ENCODE data around the gene MOB3A.

Gene MOB3A

GRCh38 chr19:2072757-2073551 is 23.2 kb downstream of the MOB3A start:
- no peaks in the 10 kb centered on the region for H3K27me3 ChIP-seq (replicated peaks; ENCODE audit: control insufficient read depth, insufficient read depth, low read length, poor library complexity, severe bottlenecking)
- H3K4me3 ChIP-seq (ENCODE audit: insufficient read depth, low read depth, low read length, poor library complexity, severe bottlenecking), result no peak overlapping the region
- H3K9me3 ChIP-seq (ENCODE audit: control insufficient read depth, low read length), result no peaks in the 10 kb centered on the region
- no peaks in the 10 kb centered on the region for H3K4me1 ChIP-seq (ENCODE audit: control insufficient read depth, insufficient read depth, low read length, poor library complexity, severe bottlenecking)
- H3K36me3 ChIP-seq (ENCODE audit: control insufficient read depth, insufficient read depth, low read length), result peaks cover 62% of the 10 kb centered on the region
- no peak for DNase-seq
- H3K27ac ChIP-seq (ENCODE audit: insufficient read depth, low read length, poor library complexity, severe bottlenecking), result no peak overlapping the region

GRCh38 chr19:2070986-2071673 is 25.0 kb downstream of the MOB3A start:
- no peaks in the 10 kb centered on the region for H3K27me3 ChIP-seq (replicated peaks; ENCODE audit: control insufficient read depth, insufficient read depth, low read length, poor library complexity, severe bottlenecking)
- H3K36me3 ChIP-seq (ENCODE audit: control insufficient read depth, insufficient read depth, low read length), result peaks cover 45% of the 10 kb centered on the region
- H3K27ac ChIP-seq (ENCODE audit: insufficient read depth, low read length, poor library complexity, severe bottlenecking), result no peak overlapping the region
- H3K4me1 ChIP-seq (ENCODE audit: control insufficient read depth, insufficient read depth, low read length, poor library complexity, severe bottlenecking), result no peaks in the 10 kb centered on the region
- no peak overlapping the region for H3K4me3 ChIP-seq (ENCODE audit: insufficient read depth, low read depth, low read length, poor library complexity, severe bottlenecking)
- no peak for DNase-seq
- no peaks in the 10 kb centered on the region for H3K9me3 ChIP-seq (ENCODE audit: control insufficient read depth, low read length)

GRCh38 chr19:2070436-2070827 is 25.7 kb downstream of the MOB3A start:
- no peak for DNase-seq
- no peaks in the 10 kb centered on the region for H3K4me1 ChIP-seq (ENCODE audit: control insufficient read depth, insufficient read depth, low read length, poor library complexity, severe bottlenecking)
- no peak overlapping the region for H3K4me3 ChIP-seq (ENCODE audit: insufficient read depth, low read depth, low read length, poor library complexity, severe bottlenecking)
- H3K27ac ChIP-seq (ENCODE audit: insufficient read depth, low read length, poor library complexity, severe bottlenecking), result peak overlapping the region; percentile 3
- no peaks in the 10 kb centered on the region for H3K9me3 ChIP-seq (ENCODE audit: control insufficient read depth, low read length)
- peaks cover 38% of the 10 kb centered on the region for H3K36me3 ChIP-seq (ENCODE audit: control insufficient read depth, insufficient read depth, low read length)
- no peaks in the 10 kb centered on the region for H3K27me3 ChIP-seq (replicated peaks; ENCODE audit: control insufficient read depth, insufficient read depth, low read length, poor library complexity, severe bottlenecking)

GRCh38 chr19:2064788-2065524 is 31.2 kb downstream of the MOB3A start:
- no peaks in the 10 kb centered on the region for H3K9me3 ChIP-seq (ENCODE audit: control insufficient read depth, low read length)
- H3K4me3 ChIP-seq (ENCODE audit: insufficient read depth, low read depth, low read length, poor library complexity, severe bottlenecking), result no peak overlapping the region
- no peaks in the 10 kb centered on the region for H3K36me3 ChIP-seq (ENCODE audit: control insufficient read depth, insufficient read depth, low read length)
- H3K4me1 ChIP-seq (ENCODE audit: control insufficient read depth, insufficient read depth, low read length, poor library complexity, severe bottlenecking), result peaks cover 19% of the 10 kb centered on the region
- DNase-seq, result no peak
- H3K27ac ChIP-seq (ENCODE audit: insufficient read depth, low read length, poor library complexity, severe bottlenecking), result no peak overlapping the region
- no peaks in the 10 kb centered on the region for H3K27me3 ChIP-seq (replicated peaks; ENCODE audit: control insufficient read depth, insufficient read depth, low read length, poor library complexity, severe bottlenecking)

GRCh38 chr19:2064395-2064787 is 31.7 kb downstream of the MOB3A start:
- no peaks in the 10 kb centered on the region for H3K27me3 ChIP-seq (replicated peaks; ENCODE audit: control insufficient read depth, insufficient read depth, low read length, poor library complexity, severe bottlenecking)
- no peaks in the 10 kb centered on the region for H3K36me3 ChIP-seq (ENCODE audit: control insufficient read depth, insufficient read depth, low read length)
- no peak for DNase-seq
- peaks cover 24% of the 10 kb centered on the region for H3K4me1 ChIP-seq (ENCODE audit: control insufficient read depth, insufficient read depth, low read length, poor library complexity, severe bottlenecking)
- no peak overlapping the region for H3K27ac ChIP-seq (ENCODE audit: insufficient read depth, low read length, poor library complexity, severe bottlenecking)
- H3K4me3 ChIP-seq (ENCODE audit: insufficient read depth, low read depth, low read length, poor library complexity, severe bottlenecking), result no peak overlapping the region
- H3K9me3 ChIP-seq (ENCODE audit: control insufficient read depth, low read length), result no peaks in the 10 kb centered on the region

- H3K9me3 ChIP-seq (ENCODE audit: control insufficient read depth, low read length), result no peaks in the 10 kb centered on the region
- H3K4me1 ChIP-seq (ENCODE audit: control insufficient read depth, insufficient read depth, low read length, poor library complexity, severe bottlenecking), result peaks cover 30% of the 10 kb centered on the region
- H3K4me3 ChIP-seq (ENCODE audit: insufficient read depth, low read depth, low read length, poor library complexity, severe bottlenecking), result no peak overlapping the region
- no peak overlapping the region for H3K27ac ChIP-seq (ENCODE audit: insufficient read depth, low read length, poor library complexity, severe bottlenecking)
- H3K27me3 ChIP-seq (replicated peaks; ENCODE audit: control insufficient read depth, insufficient read depth, low read length, poor library complexity, severe bottlenecking), result no peaks in the 10 kb centered on the region
- no peaks in the 10 kb centered on the region for H3K36me3 ChIP-seq (ENCODE audit: control insufficient read depth, insufficient read depth, low read length)
- no peak for DNase-seq
These were observed 32.3 kb downstream of the MOB3A start for GRCh38 chr19:2063824-2064223.

GRCh38 chr19:2062770-2063169 is 33.4 kb downstream of the MOB3A start:
- Histone ChIP-seq H3K36me3 (ENCODE audit: control insufficient read depth, insufficient read depth, low read length) (no peaks in the 10 kb centered on the region), H3K27me3 (replicated peaks; ENCODE audit: control insufficient read depth, insufficient read depth, low read length, poor library complexity, severe bottlenecking) (no peaks in the 10 kb centered on the region), H3K4me1 (ENCODE audit: control insufficient read depth, insufficient read depth, low read length, poor library complexity, severe bottlenecking) (peaks cover 40% of the 10 kb centered on the region), H3K4me3 (ENCODE audit: insufficient read depth, low read depth, low read length, poor library complexity, severe bottlenecking) (no peak overlapping the region), H3K9me3 (ENCODE audit: control insufficient read depth, low read length) (no peaks in the 10 kb centered on the region), H3K27ac (ENCODE audit: insufficient read depth, low read length, poor library complexity, severe bottlenecking) (no peak overlapping the region)
- no peak for DNase-seq

GRCh38 chr19:2062389-2062729 is 33.8 kb downstream of the MOB3A start:
- peaks cover 44% of the 10 kb centered on the region for H3K4me1 ChIP-seq (ENCODE audit: control insufficient read depth, insufficient read depth, low read length, poor library complexity, severe bottlenecking)
- H3K36me3 ChIP-seq (ENCODE audit: control insufficient read depth, insufficient read depth, low read length), result no peaks in the 10 kb centered on the region
- no peaks in the 10 kb centered on the region for H3K9me3 ChIP-seq (ENCODE audit: control insufficient read depth, low read length)
- peak overlapping the region; percentile 63 for H3K4me3 ChIP-seq (ENCODE audit: insufficient read depth, low read depth, low read length, poor library complexity, severe bottlenecking)
- H3K27me3 ChIP-seq (replicated peaks; ENCODE audit: control insufficient read depth, insufficient read depth, low read length, poor library complexity, severe bottlenecking), result no peaks in the 10 kb centered on the region
- DNase-seq, result no peak
- H3K27ac ChIP-seq (ENCODE audit: insufficient read depth, low read length, poor library complexity, severe bottlenecking), result peak overlapping the region; percentile 96

- Histone ChIP-seq H3K27me3 (replicated peaks; ENCODE audit: control insufficient read depth, insufficient read depth, low read length, poor library complexity, severe bottlenecking) (no peaks in the 10 kb centered on the region), H3K27ac (ENCODE audit: insufficient read depth, low read length, poor library complexity, severe bottlenecking) (peak overlapping the region; percentile 96), H3K36me3 (ENCODE audit: control insufficient read depth, insufficient read depth, low read length) (no peaks in the 10 kb centered on the region), H3K4me1 (ENCODE audit: control insufficient read depth, insufficient read depth, low read length, poor library complexity, severe bottlenecking) (peaks cover 50% of the 10 kb centered on the region), H3K4me3 (ENCODE audit: insufficient read depth, low read depth, low read length, poor library complexity, severe bottlenecking) (peak overlapping the region; percentile 63), H3K9me3 (ENCODE audit: control insufficient read depth, low read length) (no peaks in the 10 kb centered on the region)
- peak; percentile 98 to 99 (median 99) for DNase-seq
These were observed 34.4 kb downstream of the MOB3A start for GRCh38 chr19:2061495-2062388.
